ENCODE measurements around the gene NFIB.

DNA sequence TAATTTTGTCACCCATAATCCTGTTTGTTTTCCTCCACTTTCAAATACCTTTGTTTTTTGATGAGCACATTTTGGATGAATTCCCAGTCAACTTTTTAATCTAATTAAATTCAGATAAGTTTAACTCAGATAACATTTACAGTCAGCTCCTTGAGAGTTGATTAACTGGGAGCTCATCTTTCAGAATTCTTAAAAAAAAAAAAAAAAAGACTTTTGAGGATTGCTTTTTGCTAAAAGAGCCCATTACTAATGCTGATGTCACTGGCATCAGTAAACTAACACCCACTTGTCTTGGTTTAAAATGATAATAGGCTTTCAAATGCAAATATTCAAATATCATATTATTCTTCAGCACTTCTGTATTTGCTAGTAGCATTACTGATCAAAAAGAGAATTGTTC is 47.1 kb upstream of the NFIB start:
- TF ChIP-seq, protein P1, sequence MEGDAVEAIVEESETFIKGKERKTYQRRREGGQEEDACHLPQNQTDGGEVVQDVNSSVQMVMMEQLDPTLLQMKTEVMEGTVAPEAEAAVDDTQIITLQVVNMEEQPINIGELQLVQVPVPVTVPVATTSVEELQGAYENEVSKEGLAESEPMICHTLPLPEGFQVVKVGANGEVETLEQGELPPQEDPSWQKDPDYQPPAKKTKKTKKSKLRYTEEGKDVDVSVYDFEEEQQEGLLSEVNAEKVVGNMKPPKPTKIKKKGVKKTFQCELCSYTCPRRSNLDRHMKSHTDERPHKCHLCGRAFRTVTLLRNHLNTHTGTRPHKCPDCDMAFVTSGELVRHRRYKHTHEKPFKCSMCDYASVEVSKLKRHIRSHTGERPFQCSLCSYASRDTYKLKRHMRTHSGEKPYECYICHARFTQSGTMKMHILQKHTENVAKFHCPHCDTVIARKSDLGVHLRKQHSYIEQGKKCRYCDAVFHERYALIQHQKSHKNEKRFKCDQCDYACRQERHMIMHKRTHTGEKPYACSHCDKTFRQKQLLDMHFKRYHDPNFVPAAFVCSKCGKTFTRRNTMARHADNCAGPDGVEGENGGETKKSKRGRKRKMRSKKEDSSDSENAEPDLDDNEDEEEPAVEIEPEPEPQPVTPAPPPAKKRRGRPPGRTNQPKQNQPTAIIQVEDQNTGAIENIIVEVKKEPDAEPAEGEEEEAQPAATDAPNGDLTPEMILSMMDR (IDR thresholded peaks at IDR 0.05), result no peak
- TF ChIP-seq EZH2 (IDR thresholded peaks at IDR 0.05), result no peak
- no peak for TF ChIP-seq EZH2phosphoT487 (IDR thresholded peaks at IDR 0.05)
